Measurements from ENCODE around the gene YIPF2.
"Not testable (repeated sequence)": the region's sequence is repeated elsewhere in the genome, so short reads cannot be mapped to it uniquely, and the experiment has no call there.

YIPF2 gene

DNA sequence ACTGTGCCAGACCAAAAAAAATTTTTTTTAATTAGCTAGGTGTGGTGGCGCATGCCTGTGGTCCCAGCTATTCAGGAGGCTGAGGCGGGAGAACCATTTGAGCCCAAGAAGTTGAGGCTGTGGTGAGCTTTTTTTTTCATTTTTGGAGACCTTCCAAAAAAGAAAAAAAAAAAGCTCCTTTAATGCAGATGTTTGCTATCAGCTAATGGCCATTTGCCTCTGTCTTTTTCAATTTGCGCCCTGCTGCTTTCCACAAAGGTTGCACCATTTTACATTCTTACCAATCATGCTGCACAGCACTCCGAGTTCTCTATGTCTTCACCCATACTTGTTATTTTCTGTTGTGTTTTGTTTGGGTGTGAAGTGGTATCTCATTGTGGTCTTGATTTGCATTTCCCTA, 16.8 kb upstream of the YIPF2 start:
- Histone ChIP-seq H3K4me3 (no peak overlapping the region), H3K9me3 (no peaks in the 10 kb centered on the region), H3K36me3 (no peaks in the 10 kb centered on the region), H3K27ac (no peak overlapping the region), H3K4me1 (peaks cover 0 to 5% (median 0%) of the 10 kb centered on the region in 4 donors), H3K27me3 (no peaks in the 10 kb centered on the region)
- intact Hi-C loops (cut with DNase I; ENCODE audit: low total_unique reads), result no loop called here
- TF ChIP-seq, protein P1, sequence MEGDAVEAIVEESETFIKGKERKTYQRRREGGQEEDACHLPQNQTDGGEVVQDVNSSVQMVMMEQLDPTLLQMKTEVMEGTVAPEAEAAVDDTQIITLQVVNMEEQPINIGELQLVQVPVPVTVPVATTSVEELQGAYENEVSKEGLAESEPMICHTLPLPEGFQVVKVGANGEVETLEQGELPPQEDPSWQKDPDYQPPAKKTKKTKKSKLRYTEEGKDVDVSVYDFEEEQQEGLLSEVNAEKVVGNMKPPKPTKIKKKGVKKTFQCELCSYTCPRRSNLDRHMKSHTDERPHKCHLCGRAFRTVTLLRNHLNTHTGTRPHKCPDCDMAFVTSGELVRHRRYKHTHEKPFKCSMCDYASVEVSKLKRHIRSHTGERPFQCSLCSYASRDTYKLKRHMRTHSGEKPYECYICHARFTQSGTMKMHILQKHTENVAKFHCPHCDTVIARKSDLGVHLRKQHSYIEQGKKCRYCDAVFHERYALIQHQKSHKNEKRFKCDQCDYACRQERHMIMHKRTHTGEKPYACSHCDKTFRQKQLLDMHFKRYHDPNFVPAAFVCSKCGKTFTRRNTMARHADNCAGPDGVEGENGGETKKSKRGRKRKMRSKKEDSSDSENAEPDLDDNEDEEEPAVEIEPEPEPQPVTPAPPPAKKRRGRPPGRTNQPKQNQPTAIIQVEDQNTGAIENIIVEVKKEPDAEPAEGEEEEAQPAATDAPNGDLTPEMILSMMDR (IDR thresholded peaks at IDR 0.05), result no peak
- no peak for DNase-seq

- DNase-seq; intact Hi-C loops (cut with DNase I; ENCODE audit: low total_unique reads): not testable (repeated sequence)
These were observed 15.0 kb upstream of the YIPF2 start for GRCh38 chr19:10943412-10943811.

GRCh38 chr19:10941649-10942048, 13.2 kb upstream of the YIPF2 start:
- DNase-seq; H3K9me3 ChIP-seq; H3K4me1 ChIP-seq; intact Hi-C loops (cut with DNase I; ENCODE audit: low total_unique reads); H3K4me3 ChIP-seq; H3K36me3 ChIP-seq; H3K27ac ChIP-seq; H3K27me3 ChIP-seq: not testable (repeated sequence)

More at GRCh38 chr19:10943412-10943811, 15.0 kb upstream of the YIPF2 start:
- H3K4me3 ChIP-seq, H3K36me3 ChIP-seq, H3K9me3 ChIP-seq, H3K4me1 ChIP-seq, H3K27ac ChIP-seq, H3K27me3 ChIP-seq: not testable (repeated sequence)

DNA sequence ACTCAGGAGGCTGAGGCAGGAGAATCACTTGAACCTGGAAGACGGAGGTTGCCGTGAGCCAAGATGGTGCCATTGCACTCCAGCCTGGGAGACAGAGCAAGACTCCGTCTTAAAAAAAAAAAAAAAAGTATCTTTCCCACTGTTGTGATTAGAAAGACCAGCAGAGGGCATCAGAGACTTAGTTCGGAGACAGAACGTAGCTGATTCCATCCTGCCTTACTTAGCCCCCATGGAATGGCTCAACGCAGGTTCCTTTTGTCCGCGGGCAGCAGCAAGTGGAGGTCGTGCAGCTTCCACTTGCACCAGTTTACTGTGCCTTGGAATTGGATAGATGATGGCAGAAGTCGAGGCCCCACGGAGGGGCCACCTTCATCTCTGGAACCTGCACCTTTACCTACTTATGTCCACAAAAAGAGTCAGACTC, 8.2 kb upstream of the YIPF2 start:
- Histone ChIP-seq H3K36me3 (peaks cover 0 to 17% (median 13%) of the 10 kb centered on the region in 3 donors), H3K4me1 (peaks cover 0 to 7% (median 2%) of the 10 kb centered on the region in 4 donors), H3K27ac (no peak overlapping the region), H3K9me3 (no peaks in the 10 kb centered on the region), H3K27me3 (no peaks in the 10 kb centered on the region), H3K4me3 (no peak overlapping the region)
- DNase-seq, result no peak
- TF ChIP-seq, protein P1 (IDR thresholded peaks at IDR 0.05), result peak; percentile 44 to 53
- intact Hi-C loops (cut with DNase I; ENCODE audit: low total_unique reads), result loop anchor here (5.0 kb wide), 1 partner anchor 196 kb away; no protein-coding TSS in a partner anchor

GRCh38 chr19:10935371-10936059, 7.1 kb upstream of the YIPF2 start:
- Histone ChIP-seq H3K4me3 (no peak overlapping the region), H3K4me1 (peaks cover 0 to 9% (median 3%) of the 10 kb centered on the region in 4 donors), H3K9me3 (no peaks in the 10 kb centered on the region), H3K27me3 (no peaks in the 10 kb centered on the region), H3K36me3 (peaks cover 0 to 25% (median 18%) of the 10 kb centered on the region in 3 donors), H3K27ac (no peak overlapping the region)
- TF ChIP-seq, protein P1 (IDR thresholded peaks at IDR 0.05), result no peak
- intact Hi-C loops (cut with DNase I; ENCODE audit: low total_unique reads), result loop anchor here (5.0 kb wide), 1 partner anchor 197 kb away; no protein-coding TSS in a partner anchor
- DNase-seq, result no peak

DNA sequence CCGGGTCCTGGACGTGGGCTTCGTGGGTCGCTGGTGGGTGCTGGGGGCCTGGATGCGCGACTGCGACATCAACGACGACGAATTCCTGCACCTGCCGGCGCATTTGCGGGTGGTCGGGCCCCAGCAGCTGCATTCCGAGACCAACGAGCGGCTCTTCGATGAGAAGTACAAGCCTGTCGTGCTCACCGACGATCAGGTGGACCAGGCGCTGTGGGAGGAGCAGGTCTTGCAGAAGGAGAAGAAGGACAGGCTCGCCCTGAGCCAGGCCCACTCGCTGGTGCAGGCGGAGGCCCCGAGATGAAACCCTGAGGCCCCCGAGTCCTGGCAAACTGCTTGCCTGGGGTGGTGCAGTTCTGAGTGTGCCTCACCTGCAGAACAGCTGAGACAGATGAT, 959 bp upstream of the YIPF2 start:
- Histone ChIP-seq H3K27ac (peak overlapping the region; percentile 90 to 93), H3K36me3 (peaks cover 0 to 39% (median 19%) of the 10 kb centered on the region in 3 donors), H3K27me3 (no peaks in the 10 kb centered on the region), H3K9me3 (no peaks in the 10 kb centered on the region), H3K4me1 (peaks cover 0 to 35% (median 24%) of the 10 kb centered on the region in 4 donors), H3K4me3 (peak overlapping the region; percentile 100)
- intact Hi-C loops (cut with DNase I; ENCODE audit: low total_unique reads), result loop anchor here (5.0 kb wide), 1 partner anchor 57 kb away; the partner anchor contains the start of gene CARM1
- TF ChIP-seq, protein P1 (IDR thresholded peaks at IDR 0.05), result no peak
- DNase-seq, result no peak

Measured in tibial artery (tissue), 4 donors.